Measurements from ENCODE around the gene VEPH1.

Gene VEPH1

GRCh38 chr3:157301755-157302154, 201.5 kb downstream of the VEPH1 start:
- Histone ChIP-seq H3K9me3 (ENCODE audit: control insufficient read depth in 2 of 2, low read length in 2 of 2) (no peaks in the 10 kb centered on the region), H3K9ac (ENCODE audit: low read length in 2 of 2) (no peak overlapping the region), H3K36me3 (ENCODE audit: control insufficient read depth in 2 of 2, insufficient read depth in 2 of 2, low read length in 2 of 2) (no peaks in the 10 kb centered on the region), H3K4me3 (ENCODE audit: low read length in 2 of 2) (no peak overlapping the region), H3K4me1 (ENCODE audit: control insufficient read depth, insufficient read depth, low read length) (no peaks in the 10 kb centered on the region), H3K27ac (ENCODE audit: low read length) (no peak overlapping the region), H3K27me3 (ENCODE audit: control insufficient read depth in 1 of 2, insufficient read depth in 2 of 2, low read length in 2 of 2) (no peaks in the 10 kb centered on the region)

GRCh38 chr3:157300981-157301663, 202.1 kb downstream of the VEPH1 start:
- Histone ChIP-seq H3K36me3 (ENCODE audit: control insufficient read depth in 2 of 2, insufficient read depth in 2 of 2, low read length in 2 of 2) (no peaks in the 10 kb centered on the region), H3K9me3 (ENCODE audit: control insufficient read depth in 2 of 2, low read length in 2 of 2) (no peaks in the 10 kb centered on the region), H3K9ac (ENCODE audit: low read length in 2 of 2) (no peak overlapping the region), H3K4me1 (ENCODE audit: control insufficient read depth, insufficient read depth, low read length) (no peaks in the 10 kb centered on the region), H3K27me3 (ENCODE audit: control insufficient read depth in 1 of 2, insufficient read depth in 2 of 2, low read length in 2 of 2) (no peaks in the 10 kb centered on the region), H3K27ac (ENCODE audit: low read length) (no peak overlapping the region), H3K4me3 (ENCODE audit: low read length in 2 of 2) (no peak overlapping the region)

GRCh38 chr3:157300094-157300493, 203.1 kb downstream of the VEPH1 start:
- Histone ChIP-seq H3K4me3 (ENCODE audit: low read length in 2 of 2) (no peak overlapping the region), H3K4me1 (ENCODE audit: control insufficient read depth, insufficient read depth, low read length) (no peaks in the 10 kb centered on the region), H3K36me3 (ENCODE audit: control insufficient read depth in 2 of 2, insufficient read depth in 2 of 2, low read length in 2 of 2) (no peaks in the 10 kb centered on the region), H3K27ac (ENCODE audit: low read length) (no peak overlapping the region), H3K9me3 (ENCODE audit: control insufficient read depth in 2 of 2, low read length in 2 of 2) (no peaks in the 10 kb centered on the region), H3K27me3 (ENCODE audit: control insufficient read depth in 1 of 2, insufficient read depth in 2 of 2, low read length in 2 of 2) (no peaks in the 10 kb centered on the region), H3K9ac (ENCODE audit: low read length in 2 of 2) (no peak overlapping the region)

- Histone ChIP-seq H3K9ac (ENCODE audit: low read length in 2 of 2) (no peak overlapping the region), H3K4me3 (ENCODE audit: low read length in 2 of 2) (no peak overlapping the region), H3K36me3 (ENCODE audit: control insufficient read depth in 2 of 2, insufficient read depth in 2 of 2, low read length in 2 of 2) (no peaks in the 10 kb centered on the region), H3K27me3 (ENCODE audit: control insufficient read depth in 1 of 2, insufficient read depth in 2 of 2, low read length in 2 of 2) (no peaks in the 10 kb centered on the region), H3K9me3 (ENCODE audit: control insufficient read depth in 2 of 2, low read length in 2 of 2) (no peaks in the 10 kb centered on the region), H3K4me1 (ENCODE audit: control insufficient read depth, insufficient read depth, low read length) (no peaks in the 10 kb centered on the region), H3K27ac (ENCODE audit: low read length) (no peak overlapping the region)
Observed at GRCh38 chr3:157297328-157297915, 205.8 kb downstream of the VEPH1 start.

GRCh38 chr3:157294953-157295352, 208.3 kb downstream of the VEPH1 start:
- Histone ChIP-seq H3K27ac (ENCODE audit: low read length) (no peak overlapping the region), H3K9me3 (ENCODE audit: control insufficient read depth in 2 of 2, low read length in 2 of 2) (no peaks in the 10 kb centered on the region), H3K36me3 (ENCODE audit: control insufficient read depth in 2 of 2, insufficient read depth in 2 of 2, low read length in 2 of 2) (no peaks in the 10 kb centered on the region), H3K4me3 (ENCODE audit: low read length in 2 of 2) (no peak overlapping the region), H3K4me1 (ENCODE audit: control insufficient read depth, insufficient read depth, low read length) (no peaks in the 10 kb centered on the region), H3K9ac (ENCODE audit: low read length in 2 of 2) (no peak overlapping the region), H3K27me3 (ENCODE audit: control insufficient read depth in 1 of 2, insufficient read depth in 2 of 2, low read length in 2 of 2) (no peaks in the 10 kb centered on the region)

GRCh38 chr3:157294491-157294890, 208.7 kb downstream of the VEPH1 start:
- Histone ChIP-seq H3K4me3 (ENCODE audit: low read length in 2 of 2) (no peak overlapping the region), H3K27ac (ENCODE audit: low read length) (no peak overlapping the region), H3K9me3 (ENCODE audit: control insufficient read depth in 2 of 2, low read length in 2 of 2) (no peaks in the 10 kb centered on the region), H3K9ac (ENCODE audit: low read length in 2 of 2) (no peak overlapping the region), H3K36me3 (ENCODE audit: control insufficient read depth in 2 of 2, insufficient read depth in 2 of 2, low read length in 2 of 2) (no peaks in the 10 kb centered on the region), H3K27me3 (ENCODE audit: control insufficient read depth in 1 of 2, insufficient read depth in 2 of 2, low read length in 2 of 2) (no peaks in the 10 kb centered on the region), H3K4me1 (ENCODE audit: control insufficient read depth, insufficient read depth, low read length) (no peaks in the 10 kb centered on the region)

GRCh38 chr3:157290766-157291165, 212.4 kb downstream of the VEPH1 start:
- Histone ChIP-seq H3K4me3 (ENCODE audit: low read length in 2 of 2) (no peak overlapping the region), H3K27me3 (ENCODE audit: control insufficient read depth in 1 of 2, insufficient read depth in 2 of 2, low read length in 2 of 2) (no peaks in the 10 kb centered on the region), H3K4me1 (ENCODE audit: control insufficient read depth, insufficient read depth, low read length) (no peaks in the 10 kb centered on the region), H3K9me3 (ENCODE audit: control insufficient read depth in 2 of 2, low read length in 2 of 2) (no peaks in the 10 kb centered on the region), H3K9ac (ENCODE audit: low read length in 2 of 2) (no peak overlapping the region), H3K27ac (ENCODE audit: low read length) (no peak overlapping the region), H3K36me3 (ENCODE audit: control insufficient read depth in 2 of 2, insufficient read depth in 2 of 2, low read length in 2 of 2) (no peaks in the 10 kb centered on the region)

- no peak overlapping the region for H3K27ac ChIP-seq (ENCODE audit: low read length)
- H3K4me1 ChIP-seq (ENCODE audit: control insufficient read depth, insufficient read depth, low read length) = no peaks in the 10 kb centered on the region
- H3K9me3 ChIP-seq (ENCODE audit: control insufficient read depth in 2 of 2, low read length in 2 of 2) = no peaks in the 10 kb centered on the region
- H3K36me3 ChIP-seq (ENCODE audit: control insufficient read depth in 2 of 2, insufficient read depth in 2 of 2, low read length in 2 of 2) = no peaks in the 10 kb centered on the region
- H3K9ac ChIP-seq (ENCODE audit: low read length in 2 of 2) = no peak overlapping the region
- no peaks in the 10 kb centered on the region for H3K27me3 ChIP-seq (ENCODE audit: control insufficient read depth in 1 of 2, insufficient read depth in 2 of 2, low read length in 2 of 2)
- H3K4me3 ChIP-seq (ENCODE audit: low read length in 2 of 2) = no peak overlapping the region
Observed at GRCh38 chr3:157285966-157286365, 217.2 kb downstream of the VEPH1 start.

GRCh38 chr3:157285141-157285540, 218.1 kb downstream of the VEPH1 start:
- no peaks in the 10 kb centered on the region for H3K9me3 ChIP-seq (ENCODE audit: control insufficient read depth in 2 of 2, low read length in 2 of 2)
- no peaks in the 10 kb centered on the region for H3K36me3 ChIP-seq (ENCODE audit: control insufficient read depth in 2 of 2, insufficient read depth in 2 of 2, low read length in 2 of 2)
- no peak overlapping the region for H3K4me3 ChIP-seq (ENCODE audit: low read length in 2 of 2)
- no peaks in the 10 kb centered on the region for H3K27me3 ChIP-seq (ENCODE audit: control insufficient read depth in 1 of 2, insufficient read depth in 2 of 2, low read length in 2 of 2)
- H3K4me1 ChIP-seq (ENCODE audit: control insufficient read depth, insufficient read depth, low read length) = no peaks in the 10 kb centered on the region
- no peak overlapping the region for H3K9ac ChIP-seq (ENCODE audit: low read length in 2 of 2)
- H3K27ac ChIP-seq (ENCODE audit: low read length) = no peak overlapping the region

GRCh38 chr3:157284688-157285087, 218.5 kb downstream of the VEPH1 start:
- H3K4me3 ChIP-seq (ENCODE audit: low read length in 2 of 2) = no peak overlapping the region

More at GRCh38 chr3:157284688-157285087, 218.5 kb downstream of the VEPH1 start:
- H3K9me3 ChIP-seq (ENCODE audit: control insufficient read depth in 2 of 2, low read length in 2 of 2) = no peaks in the 10 kb centered on the region
- H3K4me1 ChIP-seq (ENCODE audit: control insufficient read depth, insufficient read depth, low read length) = no peaks in the 10 kb centered on the region
- H3K9ac ChIP-seq (ENCODE audit: low read length in 2 of 2) = no peak overlapping the region
- no peaks in the 10 kb centered on the region for H3K36me3 ChIP-seq (ENCODE audit: control insufficient read depth in 2 of 2, insufficient read depth in 2 of 2, low read length in 2 of 2)
- H3K27me3 ChIP-seq (ENCODE audit: control insufficient read depth in 1 of 2, insufficient read depth in 2 of 2, low read length in 2 of 2) = no peaks in the 10 kb centered on the region
- H3K27ac ChIP-seq (ENCODE audit: low read length) = no peak overlapping the region
